GM12865 (cell line): Measurements from ENCODE around the gene CHRD.
"Not testable (repeated sequence)": the region's sequence is repeated elsewhere in the genome, so short reads cannot be mapped to it uniquely, and the experiment has no call there.

ENCODE experiments used
- DNase-seq: peaks from one replicate; pipeline ENCODE4 v3.0.0; 2010; ENCODE audit warnings: low read depth
- H3K4me3 ChIP-seq: 2 replicates; pipeline ENCODE4 v1.5.1; 2011; ENCODE audit warnings: mild to moderate bottlenecking, low read depth, low read length, control low read depth
- CTCF ChIP-seq: IDR thresholded peaks from 2 replicates; pipeline ENCODE4 v1.5.1; 2011; ENCODE audit warnings: low read length, control low read depth, low read depth, inconsistent platforms; ENCODE audit not compliant: insufficient read depth; ENCODE audit errors: missing control alignments

Gene CHRD

GRCh38 chr3:184335661-184336546 is 44.0 kb upstream of the CHRD start:
- no peak for TF ChIP-seq CTCF
- H3K4me3 ChIP-seq, result peak overlapping the region; percentile 53
- DNase-seq, result peak; percentile 82

GRCh38 chr3:184336547-184337398 is 43.1 kb upstream of the CHRD start:
- no peak for TF ChIP-seq CTCF
- no peak for DNase-seq
- H3K4me3 ChIP-seq, result peak overlapping the region; percentile 53

GRCh38 chr3:184337399-184337714 is 42.5 kb upstream of the CHRD start, which contains the start of gene FAM131A:
Gene FAM131A, plus strand, starts transcription at chr3:184337600. Its CDS starts 31 bp downstream, at chr3:184337631.
- peak within 1 kb of the TSS; percentile 53 for H3K4me3 ChIP-seq
- no peak for TF ChIP-seq CTCF
- no peak for DNase-seq

- no peak for DNase-seq
- TF ChIP-seq CTCF, result no peak
- no peak overlapping the region for H3K4me3 ChIP-seq
Observed at GRCh38 chr3:184337981-184338380, 41.9 kb upstream of the CHRD start.

GRCh38 chr3:184338511-184338945 is 41.3 kb upstream of the CHRD start:
- TF ChIP-seq CTCF, result no peak
- no peak overlapping the region for H3K4me3 ChIP-seq
- no peak for DNase-seq

GRCh38 chr3:184339001-184339400 is 40.9 kb upstream of the CHRD start:
- no peak for DNase-seq
- H3K4me3 ChIP-seq, result no peak overlapping the region

GRCh38 chr3:184339451-184340135 is 40.3 kb upstream of the CHRD start:
- not testable (repeated sequence) for H3K4me3 ChIP-seq

More at GRCh38 chr3:184339001-184339400, 40.9 kb upstream of the CHRD start:
- no peak for TF ChIP-seq CTCF

More at GRCh38 chr3:184339451-184340135, 40.3 kb upstream of the CHRD start:
- DNase-seq, result not testable (repeated sequence)
